A673 (cell line): ENCODE measurements around the gene SH2D2A.

ENCODE experiments used
- EZH2 ChIP-seq: fragments of 200-600 bp; sonication (generic); IDR thresholded peaks from 2 replicates; pipeline ENCODE4 v1.6.1; 2017; ENCODE audit warnings: borderline replicate concordance, low read depth, mild to moderate bottlenecking, mixed read lengths, antibody characterized with exemption, low read length; ENCODE audit not compliant: poor library complexity, severe bottlenecking
- TF ChIP-seq, protein P1 (sequence below): fragments of 300-800, 200-600 bp; sonication (generic); conservative IDR thresholded peaks from 2 replicates; pipeline ENCODE4 v1.5.1; 2017; ENCODE audit warnings: low read depth, mild to moderate bottlenecking, antibody characterized with exemption, low read length, moderate library complexity, mixed read lengths

DNA sequence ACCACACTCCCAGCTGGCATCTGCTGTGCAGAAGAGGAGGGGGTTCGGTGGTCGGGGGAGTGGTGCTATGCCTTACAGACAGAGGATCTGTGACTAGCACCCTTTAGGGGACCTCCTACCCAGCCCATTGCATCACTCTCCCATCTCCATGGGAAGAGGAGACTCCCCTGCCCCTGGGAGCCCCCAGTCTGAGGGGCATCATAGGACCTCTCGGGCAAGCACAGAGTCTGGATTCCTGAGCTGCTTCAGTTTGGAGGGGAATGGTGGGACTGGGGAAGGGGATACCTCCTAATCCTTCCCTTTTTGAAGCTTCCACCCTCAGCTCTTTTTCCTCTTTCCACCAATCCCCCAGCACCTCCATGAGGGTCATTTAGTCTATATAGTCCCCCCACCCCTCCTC is 40.9 kb upstream of the SH2D2A start:
- no peak for TF ChIP-seq EZH2
- TF ChIP-seq, protein P1, sequence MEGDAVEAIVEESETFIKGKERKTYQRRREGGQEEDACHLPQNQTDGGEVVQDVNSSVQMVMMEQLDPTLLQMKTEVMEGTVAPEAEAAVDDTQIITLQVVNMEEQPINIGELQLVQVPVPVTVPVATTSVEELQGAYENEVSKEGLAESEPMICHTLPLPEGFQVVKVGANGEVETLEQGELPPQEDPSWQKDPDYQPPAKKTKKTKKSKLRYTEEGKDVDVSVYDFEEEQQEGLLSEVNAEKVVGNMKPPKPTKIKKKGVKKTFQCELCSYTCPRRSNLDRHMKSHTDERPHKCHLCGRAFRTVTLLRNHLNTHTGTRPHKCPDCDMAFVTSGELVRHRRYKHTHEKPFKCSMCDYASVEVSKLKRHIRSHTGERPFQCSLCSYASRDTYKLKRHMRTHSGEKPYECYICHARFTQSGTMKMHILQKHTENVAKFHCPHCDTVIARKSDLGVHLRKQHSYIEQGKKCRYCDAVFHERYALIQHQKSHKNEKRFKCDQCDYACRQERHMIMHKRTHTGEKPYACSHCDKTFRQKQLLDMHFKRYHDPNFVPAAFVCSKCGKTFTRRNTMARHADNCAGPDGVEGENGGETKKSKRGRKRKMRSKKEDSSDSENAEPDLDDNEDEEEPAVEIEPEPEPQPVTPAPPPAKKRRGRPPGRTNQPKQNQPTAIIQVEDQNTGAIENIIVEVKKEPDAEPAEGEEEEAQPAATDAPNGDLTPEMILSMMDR = no peak
